Measurements from ENCODE around the gene STPG1. TPM values are rescaled to one million over a fixed set of nuclear protein-coding genes. Genes with fewer than 3 reads are reported as not detected.

The STPG1 gene
- total RNA-seq, 2 experiments from 2014 or later, result 1.8 to 2.4 TPM

DNA sequence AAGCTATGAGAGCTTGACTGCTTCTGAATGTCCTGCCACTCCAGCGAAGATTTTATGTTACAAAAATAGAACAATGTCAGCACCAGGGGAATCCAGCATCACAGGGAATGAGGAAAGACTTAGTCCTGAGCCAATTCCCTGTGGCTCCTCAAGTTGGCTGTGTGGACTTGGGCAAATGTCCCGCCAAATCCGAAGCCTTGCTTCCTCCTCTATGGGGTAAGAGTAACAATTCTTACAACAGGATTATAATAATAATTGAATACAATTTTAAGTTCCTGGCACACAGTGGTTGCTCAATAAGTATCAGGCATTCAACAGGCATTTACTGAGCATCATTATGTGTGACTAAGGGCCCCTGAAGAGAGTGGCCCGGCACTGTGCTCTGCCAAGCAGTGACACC, 44.4 kb downstream of the STPG1 start:
- TF ChIP-seq CTCF (IDR thresholded peaks at IDR 0.05), result no peak
- POLR2A ChIA-PET, result no interaction called here

GRCh38 chr1:24366707-24367106, 46.9 kb downstream of the STPG1 start:
- ATAC-seq (ENCODE audit: poor library complexity), result no peak
- Mint-ChIP-seq H3K27ac (no peak overlapping the region), H3K4me3 (no peak overlapping the region)

More for the DNA sequence above, 44.4 kb downstream of the STPG1 start:
- H3K4me3 ChIP-seq (ENCODE audit: low read length), result no peak overlapping the region
- Mint-ChIP-seq H3K9me3 (no peaks in the 10 kb centered on the region), H3K36me3 (ENCODE audit: low read depth) (peaks cover 14% of the 10 kb centered on the region), H3K27me3 (no peaks in the 10 kb centered on the region), H3K4me3 (no peak overlapping the region), H3K27ac (no peak overlapping the region), H3K4me1 (ENCODE audit: low read depth) (no peaks in the 10 kb centered on the region)
- H3K36me3 ChIP-seq (ENCODE audit: insufficient read depth, low read length), result peaks cover 4% of the 10 kb centered on the region
- H3K9me3 ChIP-seq (ENCODE audit: control insufficient read depth in 1 of 2, insufficient read depth in 1 of 2, low read length in 2 of 2), result no peaks in the 10 kb centered on the region
- intact Hi-C loops (cut with DNase I, micrococcal nuclease), result no loop called here
- DNase-seq (no peak), ATAC-seq (ENCODE audit: poor library complexity) (no peak)
- no peak overlapping the region for H3K27ac ChIP-seq (ENCODE audit: low read depth in 1 of 2, low read length in 2 of 2)
- CTCF ChIA-PET, result interaction anchor here (1.0 kb wide), 1 partner anchor 23 kb away, joined by 4 read pairs; no protein-coding TSS in a partner anchor
- no peaks in the 10 kb centered on the region for H3K4me1 ChIP-seq (ENCODE audit: insufficient read depth, low read length)
- no peaks in the 10 kb centered on the region for H3K27me3 ChIP-seq (ENCODE audit: control insufficient read depth in 1 of 2, insufficient read depth in 2 of 2, low read length in 2 of 2)

GRCh38 chr1:24364975-24365678, 48.5 kb downstream of the STPG1 start:
- Histone ChIP-seq H3K9me3 (ENCODE audit: control insufficient read depth in 1 of 2, insufficient read depth in 1 of 2, low read length in 2 of 2) (no peaks in the 10 kb centered on the region), H3K4me3 (ENCODE audit: low read length) (no peak overlapping the region), H3K4me1 (ENCODE audit: insufficient read depth, low read length) (no peaks in the 10 kb centered on the region), H3K27me3 (ENCODE audit: control insufficient read depth in 1 of 2, insufficient read depth in 2 of 2, low read length in 2 of 2) (no peaks in the 10 kb centered on the region), H3K27ac (ENCODE audit: low read depth in 1 of 2, low read length in 2 of 2) (no peak overlapping the region), H3K36me3 (ENCODE audit: insufficient read depth, low read length) (peaks cover 4% of the 10 kb centered on the region)
- TF ChIP-seq CTCF (IDR thresholded peaks at IDR 0.05), result no peak
- H3K4me1 Mint-ChIP-seq (ENCODE audit: low read depth), result no peaks in the 10 kb centered on the region
- H3K4me3 Mint-ChIP-seq, result no peak overlapping the region
- no peak overlapping the region for H3K27ac Mint-ChIP-seq
- no peak for ATAC-seq (ENCODE audit: poor library complexity)
- DNase-seq, result peak in 3 of 14 experiments; percentile 10 to 65 (median 54)
- POLR2A ChIA-PET, result no interaction called here
- H3K27me3 Mint-ChIP-seq, result no peaks in the 10 kb centered on the region
- peaks cover 24% of the 10 kb centered on the region for H3K36me3 Mint-ChIP-seq (ENCODE audit: low read depth)
- no peaks in the 10 kb centered on the region for H3K9me3 Mint-ChIP-seq
- intact Hi-C loops (cut with DNase I, micrococcal nuclease), result no loop called here
- CTCF ChIA-PET, result interaction anchor here (0.9 kb wide), 1 partner anchor 166 kb away, joined by 3 read pairs; no protein-coding TSS in a partner anchor

More at GRCh38 chr1:24366707-24367106, 46.9 kb downstream of the STPG1 start:
- intact Hi-C loops (cut with DNase I, micrococcal nuclease), result no loop called here
- Histone ChIP-seq H3K27ac (ENCODE audit: low read depth in 1 of 2, low read length in 2 of 2) (no peak overlapping the region), H3K36me3 (ENCODE audit: insufficient read depth, low read length) (peaks cover 4% of the 10 kb centered on the region), H3K27me3 (ENCODE audit: control insufficient read depth in 1 of 2, insufficient read depth in 2 of 2, low read length in 2 of 2) (no peaks in the 10 kb centered on the region), H3K4me3 (ENCODE audit: low read length) (no peak overlapping the region), H3K4me1 (ENCODE audit: insufficient read depth, low read length) (no peaks in the 10 kb centered on the region), H3K9me3 (ENCODE audit: control insufficient read depth in 1 of 2, insufficient read depth in 1 of 2, low read length in 2 of 2) (no peaks in the 10 kb centered on the region)
- no peak for DNase-seq
- Mint-ChIP-seq H3K27me3 (no peaks in the 10 kb centered on the region), H3K9me3 (no peaks in the 10 kb centered on the region), H3K36me3 (ENCODE audit: low read depth) (peaks cover 16% of the 10 kb centered on the region), H3K4me1 (ENCODE audit: low read depth) (no peaks in the 10 kb centered on the region)
- ChIA-PET CTCF (no interaction called here), POLR2A (no interaction called here)
- TF ChIP-seq CTCF (IDR thresholded peaks at IDR 0.05), result no peak
